Small intestine (tissue), 7 donors: Measurements from ENCODE around the gene AATF. TPM values are rescaled to one million over a fixed set of nuclear protein-coding genes. Genes with fewer than 3 reads are reported as not detected.

ENCODE experiments used
- DNase-seq, 2 donors: peaks; one replicate each; pipeline versions ENCODE4 v3.0.0 to v3.0.0-alpha.2; 2013
- FAIRE-seq: peaks from 2 replicates; lab custom pipeline; 2012; peaks lifted over from hg19 to GRCh38; lab: Jason Lieb, UNC
- H3K27ac ChIP-seq, 3 donors: one replicate each; pipeline ENCODE4 v1.5.1; 2013; ENCODE audit warnings: low read length in 2 of 3, mild to moderate bottlenecking in 2 of 3, control low read depth in 1 of 3, inconsistent platforms in 1 of 3, low read depth in 1 of 3, moderate library complexity in 1 of 3
- H3K27me3 ChIP-seq, 3 donors: one replicate each; pipeline ENCODE4 v1.6.1; 2013; ENCODE audit warnings: low read length in 3 of 3, inconsistent platforms in 1 of 3; ENCODE audit not compliant: control insufficient read depth in 3 of 3, insufficient read depth in 3 of 3
- H3K36me3 ChIP-seq, 3 donors: one replicate each; pipeline ENCODE4 v1.6.1; 2013; ENCODE audit warnings: low read length in 3 of 3, inconsistent platforms in 1 of 3, low read depth in 1 of 3, mild to moderate bottlenecking in 1 of 3, moderate library complexity in 1 of 3; ENCODE audit not compliant: control insufficient read depth in 3 of 3, insufficient read depth in 2 of 3
- H3K4me1 ChIP-seq, 3 donors: one replicate each; pipeline ENCODE4 v1.6.1; 2013; ENCODE audit warnings: low read length in 2 of 3, inconsistent platforms in 1 of 3, low read depth in 1 of 3, mild to moderate bottlenecking in 1 of 3, moderate library complexity in 1 of 3; ENCODE audit not compliant: control insufficient read depth in 3 of 3, insufficient read depth in 2 of 3
- H3K4me3 ChIP-seq, 3 donors: one replicate each; pipeline ENCODE4 v1.5.1; 2013; ENCODE audit warnings: low read length in 3 of 3, control low read depth in 1 of 3, inconsistent platforms in 1 of 3, low read depth in 1 of 3, mild to moderate bottlenecking in 1 of 3, moderate library complexity in 1 of 3
- H3K9me3 ChIP-seq, 2 donors: one replicate each; pipeline ENCODE4 v1.6.1; 2013; ENCODE audit warnings: low read depth in 1 of 2, low read length in 1 of 2; ENCODE audit not compliant: control insufficient read depth in 2 of 2, insufficient read depth in 1 of 2
- WGBS, 3 donors: extraction: QIAGEN DNeasy Blood & Tissue Kit; methylation state at CpG; one replicate each; pipeline ENCODE4 v1.1.7; 2013; 5-methylcytosine and 5-hydroxymethylcytosine counted together
- polyA plus RNA-seq, 4 donors: library from polyadenylated mRNA; stranded (reverse) in 3 of 4; unstranded in 1 of 4; fragments of 200-250 nt in 3 of 4; fragments of 120-200 nt in 1 of 4; gene quantifications; one replicate each; pipeline versions ENCODE4 v1.2.1 to v1.2.3, GENCODE V29; 2013
- donor health status: healthy with polysubstance abuse.
- donor health status: control.
- donor health status: control.
- donor health status: Bipolar disorder and iron deficiency.
- donor health status: healthy.

The AATF gene
- polyA plus RNA-seq, 4 donors, result 33.2 to 50.5 (median 36.0) TPM

GRCh38 chr17:36975922-36976515, 27.3 kb downstream of the AATF start:
- H3K4me1 ChIP-seq, result no peaks in the 10 kb centered on the region
- DNase-seq (no peak), FAIRE-seq (no peak)
- no peaks in the 10 kb centered on the region for H3K27me3 ChIP-seq
- 89 to 91% (median 91%) methylated on average over 1 of the region's 1 CpG for WGBS, 3 donors
- no peaks in the 10 kb centered on the region for H3K9me3 ChIP-seq
- H3K27ac ChIP-seq, result no peak overlapping the region
- H3K36me3 ChIP-seq, result peaks cover 0 to 2% (median 2%) of the 10 kb centered on the region in 3 donors
- no peak overlapping the region for H3K4me3 ChIP-seq

- 91 to 95% (median 95%) methylated on average over 2 of the region's 2 CpGs for WGBS, 3 donors
- no peaks in the 10 kb centered on the region for H3K9me3 ChIP-seq
Observed at GRCh38 chr17:36977066-36977465, 28.3 kb downstream of the AATF start.

GRCh38 chr17:36977568-36977967, 28.8 kb downstream of the AATF start:
- FAIRE-seq (no peak), DNase-seq (no peak)
- no peaks in the 10 kb centered on the region for H3K9me3 ChIP-seq
- no peak overlapping the region for H3K4me3 ChIP-seq
- no peaks in the 10 kb centered on the region for H3K4me1 ChIP-seq
- H3K27me3 ChIP-seq, result no peaks in the 10 kb centered on the region
- H3K27ac ChIP-seq, result no peak overlapping the region
- 89 to 97% (median 93%) methylated on average over 2 of the region's 2 CpGs for WGBS, 3 donors
- peaks cover 0 to 5% (median 2%) of the 10 kb centered on the region in 3 donors for H3K36me3 ChIP-seq

More at GRCh38 chr17:36977066-36977465, 28.3 kb downstream of the AATF start:
- Histone ChIP-seq H3K36me3 (peaks cover 0 to 2% (median 2%) of the 10 kb centered on the region in 3 donors), H3K27me3 (no peaks in the 10 kb centered on the region), H3K4me1 (no peaks in the 10 kb centered on the region), H3K27ac (no peak overlapping the region), H3K4me3 (no peak overlapping the region)
- DNase-seq (no peak), FAIRE-seq (no peak)

- DNase-seq (no peak), FAIRE-seq (no peak)
- H3K27me3 ChIP-seq, result no peaks in the 10 kb centered on the region
Observed at GRCh38 chr17:36978810-36979564, 30.2 kb downstream of the AATF start.

GRCh38 chr17:36979565-36979941, 30.8 kb downstream of the AATF start:
- Histone ChIP-seq H3K36me3 (peaks cover 0 to 6% (median 0%) of the 10 kb centered on the region in 3 donors), H3K4me1 (no peaks in the 10 kb centered on the region), H3K27ac (no peak overlapping the region), H3K4me3 (no peak overlapping the region), H3K27me3 (no peaks in the 10 kb centered on the region), H3K9me3 (no peaks in the 10 kb centered on the region)
- no peak for FAIRE-seq
- DNase-seq, result no peak
- WGBS, 3 donors, result 75 to 89% (median 81%) methylated on average over 4 of the region's 4 CpGs

More at GRCh38 chr17:36978810-36979564, 30.2 kb downstream of the AATF start:
- H3K4me3 ChIP-seq, result no peak overlapping the region
- H3K4me1 ChIP-seq, result no peaks in the 10 kb centered on the region
- peaks cover 0 to 6% (median 0%) of the 10 kb centered on the region in 3 donors for H3K36me3 ChIP-seq
- no peaks in the 10 kb centered on the region for H3K9me3 ChIP-seq
- 75 to 80% (median 79%) methylated on average over 11 of the region's 11 CpGs for WGBS, 3 donors
- H3K27ac ChIP-seq, result no peak overlapping the region

GRCh38 chr17:36980280-36980761, 31.6 kb downstream of the AATF start:
- Histone ChIP-seq H3K36me3 (peaks cover 0 to 12% (median 0%) of the 10 kb centered on the region in 3 donors), H3K4me1 (no peaks in the 10 kb centered on the region), H3K27ac (no peak overlapping the region), H3K9me3 (no peaks in the 10 kb centered on the region), H3K27me3 (no peaks in the 10 kb centered on the region), H3K4me3 (no peak overlapping the region)
- DNase-seq (no peak), FAIRE-seq (no peak)
- WGBS, 3 donors, result 37 to 53% (median 40%) methylated on average over 2 of the region's 2 CpGs

- no peak overlapping the region for H3K27ac ChIP-seq
- FAIRE-seq (no peak), DNase-seq (no peak)
- no peak overlapping the region for H3K4me3 ChIP-seq
- H3K27me3 ChIP-seq, result no peaks in the 10 kb centered on the region
- no peaks in the 10 kb centered on the region for H3K9me3 ChIP-seq
- H3K4me1 ChIP-seq, result no peaks in the 10 kb centered on the region
- H3K36me3 ChIP-seq, result peaks cover 2 to 26% (median 11%) of the 10 kb centered on the region in 3 donors
Observed at GRCh38 chr17:36983618-36984017, 34.9 kb downstream of the AATF start.

- H3K36me3 ChIP-seq, result peaks cover 17 to 33% (median 25%) of the 10 kb centered on the region in 3 donors
- WGBS, 3 donors, result 92 to 94% (median 93%) methylated on average over 6 of the region's 6 CpGs
- H3K27me3 ChIP-seq, result no peaks in the 10 kb centered on the region
- H3K4me3 ChIP-seq, result no peak overlapping the region
- no peak for DNase-seq
- no peak for FAIRE-seq
- H3K9me3 ChIP-seq, result no peaks in the 10 kb centered on the region
- no peaks in the 10 kb centered on the region for H3K4me1 ChIP-seq
- no peak overlapping the region for H3K27ac ChIP-seq
Observed at GRCh38 chr17:36989173-36989572, 40.4 kb downstream of the AATF start.
